T-cell (primary cell): ENCODE measurements around the gene RAB23. TPM values are rescaled to one million over a fixed set of nuclear protein-coding genes. Genes with fewer than 3 reads are reported as not detected.
"Not testable (repeated sequence)": the region's sequence is repeated elsewhere in the genome, so short reads cannot be mapped to it uniquely, and the experiment has no call there.

Experiments
- ATAC-seq, 4 experiments: fragments of 200-7000 bp in 3 of 4; fragments of 150-1000 bp in 1 of 4; cut with Tn5 transposase; replicated peaks in 1 of 4; 1 replicate in 3 of 4; 2 replicates in 1 of 4; pipeline ENCODE4 v1.10.0; 2021; ENCODE audit warnings: moderate library complexity in 3 of 4, mild to moderate bottlenecking in 2 of 4, moderate number of reproducible peaks in 1 of 4
- CTCF ChIA-PET, 2 donors: fragments of 300-600 bp; sonication (Branson Sonifier 250); formaldehyde crosslinking; loops; one replicate each; lab custom pipeline; 2022; ENCODE audit warnings: antibody characterized with exemption in 2 of 2; lab: Charles Lee
- POLR2A ChIA-PET, 2 donors: fragments of 300-600 bp; sonication (Branson Sonifier 250); formaldehyde crosslinking; loops; one replicate each; lab custom pipeline; 2022; ENCODE audit warnings: antibody characterized with exemption in 2 of 2; lab: Charles Lee
- DNase-seq, 35 experiments: peaks; one replicate each; pipeline versions ENCODE4 v3.0.0 to v3.0.0-alpha.2; 2013 to 2023
- H3K27ac ChIP-seq: one replicate; pipeline ENCODE4 v1.5.1; 2013; ENCODE audit warnings: low read length
- H3K27me3 ChIP-seq, 2 experiments: replicated peaks in 1 of 2; 1 replicate in 1 of 2; 2 replicates in 1 of 2; pipeline versions ENCODE4 v1.6.1 to v1.7.0; 2013; ENCODE audit warnings: low read length in 1 of 2, mixed read lengths in 1 of 2; ENCODE audit not compliant: control insufficient read depth in 2 of 2, insufficient read depth in 2 of 2; ENCODE audit errors: extremely low read depth in 1 of 2
- H3K36me3 ChIP-seq, 2 donors: 1 replicate in 1 of 2; 2 replicates in 1 of 2; pipeline versions ENCODE4 v1.6.1 to v1.7.0; 2013; ENCODE audit warnings: low read length in 1 of 2; ENCODE audit not compliant: control insufficient read depth in 2 of 2, insufficient read depth in 1 of 2; ENCODE audit errors: extremely low read depth in 1 of 2
- H3K4me1 ChIP-seq, 2 experiments: 1 replicate in 1 of 2; 2 replicates in 1 of 2; pipeline versions ENCODE4 v1.6.1 to v1.7.0; 2013; ENCODE audit warnings: low read length in 2 of 2, mixed read lengths in 1 of 2; ENCODE audit not compliant: insufficient read depth in 2 of 2, control insufficient read depth in 1 of 2; ENCODE audit errors: extremely low read depth in 1 of 2
- H3K4me3 ChIP-seq, 2 donors: 1 replicate in 1 of 2; 2 replicates in 1 of 2; pipeline versions ENCODE4 v1.5.1 to v1.7.0; 2013; ENCODE audit warnings: mild to moderate bottlenecking in 2 of 2, low read length in 1 of 2, moderate library complexity in 1 of 2; ENCODE audit not compliant: control insufficient read depth in 1 of 2; ENCODE audit errors: extremely low read depth in 1 of 2
- H3K9me3 ChIP-seq: 2 replicates; pipeline ENCODE4 v1.7.0; 2013
- H3K27ac Mint-ChIP-seq, 2 donors: one replicate each; pipeline ENCODE4 v1.8.0; 2020 to 2021; ENCODE audit warnings: mild to moderate bottlenecking in 2 of 2, mixed read lengths in 2 of 2
- H3K27me3 Mint-ChIP-seq, 2 donors: one replicate each; pipeline ENCODE4 v1.8.0; 2021 to 2022; ENCODE audit warnings: mixed read lengths in 2 of 2
- H3K36me3 Mint-ChIP-seq: one replicate; pipeline ENCODE4 v1.8.0; 2021; ENCODE audit warnings: mixed read lengths
- H3K4me1 Mint-ChIP-seq, 3 donors: one replicate each; pipeline ENCODE4 v1.8.0; 2020 to 2022; ENCODE audit warnings: mixed read lengths in 3 of 3, mild to moderate bottlenecking in 1 of 3
- H3K4me3 Mint-ChIP-seq, 3 donors: one replicate each; pipeline ENCODE4 v1.8.0; 2020 to 2022; ENCODE audit warnings: mild to moderate bottlenecking in 3 of 3, mixed read lengths in 3 of 3, moderate library complexity in 3 of 3
- H3K9me3 Mint-ChIP-seq, 3 donors: one replicate each; pipeline ENCODE4 v1.8.0; 2020 to 2022; ENCODE audit warnings: mixed read lengths in 3 of 3
- WGBS: methylation state at CpG from one replicate; pipeline ENCODE4 v1.1.5; 2013; ENCODE audit warnings: missing lambda C conversion rate; ENCODE audit not compliant: insufficient coverage; 5-methylcytosine and 5-hydroxymethylcytosine counted together
- total RNA-seq, 35 experiments: library from RNA in 6 of 35; stranded (reverse) in 6 of 35; fragments of 120-200 nt in 1 of 35; gene quantifications; one replicate each; pipeline versions ENCODE4 v1.2.1 to v1.2.4 and lab custom pipeline; 2013 to 2026

Gene RAB23
- total RNA-seq, 5 donors from 2014 or later (not counting 1 experiment from before 2014, with no cell fraction given) = 0.23 to 1.6 (median 0.82) TPM

- POLR2A ChIA-PET = no interaction called here
- Mint-ChIP-seq H3K4me1 (no peaks in the 10 kb centered on the region), H3K36me3 (no peaks in the 10 kb centered on the region), H3K9me3 (no peaks in the 10 kb centered on the region), H3K27me3 (no peaks in the 10 kb centered on the region), H3K27ac (no peak overlapping the region), H3K4me3 (no peak overlapping the region)
- no peaks in the 10 kb centered on the region for H3K9me3 ChIP-seq
- H3K27ac ChIP-seq = no peak overlapping the region
- no peaks in the 10 kb centered on the region for H3K27me3 ChIP-seq
- CTCF ChIA-PET = interaction anchor here in 1 of 2 donors (1.1 kb wide), 1 partner anchor 69 kb away, joined by 3 read pairs; no protein-coding TSS in a partner anchor
- H3K4me1 ChIP-seq = no peaks in the 10 kb centered on the region
- no peak overlapping the region for H3K4me3 ChIP-seq
- ATAC-seq (no peak), DNase-seq (no peak)
- H3K36me3 ChIP-seq = no peaks in the 10 kb centered on the region
Measured at GRCh38 chr6:57247603-57248002, 25.5 kb upstream of the RAB23 start.

- POLR2A ChIA-PET = no interaction called here
- H3K27ac Mint-ChIP-seq = no peak overlapping the region
- CTCF ChIA-PET = no interaction called here
- no peak overlapping the region for H3K4me3 Mint-ChIP-seq
- H3K36me3 Mint-ChIP-seq = no peaks in the 10 kb centered on the region
- no peaks in the 10 kb centered on the region for H3K4me1 ChIP-seq
- no peaks in the 10 kb centered on the region for H3K9me3 ChIP-seq
- H3K27ac ChIP-seq = no peak overlapping the region
- H3K27me3 Mint-ChIP-seq = no peaks in the 10 kb centered on the region
- H3K27me3 ChIP-seq = no peaks in the 10 kb centered on the region
- no peak overlapping the region for H3K4me3 ChIP-seq
- H3K36me3 ChIP-seq = no peaks in the 10 kb centered on the region
- H3K4me1 Mint-ChIP-seq = no peaks in the 10 kb centered on the region
- DNase-seq (no peak), ATAC-seq (no peak)
- H3K9me3 Mint-ChIP-seq = no peaks in the 10 kb centered on the region
- whole genome bisulfite sequencing = 88% methylated on average over 1 of the region's 6 CpGs
Measured at GRCh38 chr6:57246307-57246706, 24.2 kb upstream of the RAB23 start.

- Histone ChIP-seq H3K36me3 (no peaks in the 10 kb centered on the region), H3K27me3 (peaks cover 0 to 6% of the 10 kb centered on the region in 2 experiments), H3K4me1 (no peaks in the 10 kb centered on the region), H3K4me3 (no peak overlapping the region), H3K9me3 (no peaks in the 10 kb centered on the region), H3K27ac (no peak overlapping the region)
- Mint-ChIP-seq H3K27ac (no peak overlapping the region), H3K36me3 (no peaks in the 10 kb centered on the region), H3K27me3 (peaks cover 5 to 12% of the 10 kb centered on the region in 2 donors), H3K4me1 (no peaks in the 10 kb centered on the region), H3K9me3 (no peaks in the 10 kb centered on the region), H3K4me3 (no peak overlapping the region)
- CTCF ChIA-PET = no interaction called here
- DNase-seq (no peak), ATAC-seq (no peak)
- POLR2A ChIA-PET = no interaction called here
- 85% methylated on average over 6 of the region's 7 CpGs for WGBS
Measured at GRCh38 chr6:57243954-57244353, 21.8 kb upstream of the RAB23 start.

- H3K27ac ChIP-seq, H3K4me1 Mint-ChIP-seq, H3K4me3 Mint-ChIP-seq, H3K4me3 ChIP-seq, H3K27ac Mint-ChIP-seq, H3K9me3 Mint-ChIP-seq, POLR2A ChIA-PET, H3K9me3 ChIP-seq, H3K36me3 Mint-ChIP-seq, H3K4me1 ChIP-seq, DNase-seq, H3K27me3 ChIP-seq, ATAC-seq, H3K36me3 ChIP-seq: not testable (repeated sequence)
- CTCF ChIA-PET = interaction anchor here in 1 of 2 donors (0.6 kb wide), 1 partner anchor 83 kb away, joined by 3 read pairs; no protein-coding TSS in a partner anchor
- WGBS = 90% methylated on average over 4 of the region's 13 CpGs
- peaks cover 5 to 12% of the 10 kb centered on the region in 2 donors for H3K27me3 Mint-ChIP-seq
Measured at GRCh38 chr6:57243526-57243925, 21.4 kb upstream of the RAB23 start.

GRCh38 chr6:57242505-57242904, 20.4 kb upstream of the RAB23 start:
- Histone ChIP-seq H3K4me1 (no peaks in the 10 kb centered on the region), H3K4me3 (no peak overlapping the region), H3K9me3 (no peaks in the 10 kb centered on the region), H3K27me3 (peaks cover 0 to 6% of the 10 kb centered on the region in 2 experiments), H3K36me3 (no peaks in the 10 kb centered on the region), H3K27ac (no peak overlapping the region)
- POLR2A ChIA-PET = no interaction called here
- no CpG with 5 or more reads among the region's 2 CpGs for WGBS
- CTCF ChIA-PET = no interaction called here
- Mint-ChIP-seq H3K4me3 (no peak overlapping the region), H3K27me3 (peaks cover 5 to 14% of the 10 kb centered on the region in 2 donors), H3K4me1 (no peaks in the 10 kb centered on the region), H3K36me3 (no peaks in the 10 kb centered on the region), H3K27ac (no peak overlapping the region), H3K9me3 (no peaks in the 10 kb centered on the region)
- no peak for DNase-seq
- ATAC-seq = no peak

GRCh38 chr6:57226221-57226620, 4.1 kb upstream of the RAB23 start:
- WGBS = 88% methylated on average over 2 of the region's 2 CpGs
- Mint-ChIP-seq H3K4me3 (no peak overlapping the region), H3K27ac (no peak overlapping the region), H3K36me3 (no peaks in the 10 kb centered on the region), H3K27me3 (peaks cover 18 to 25% of the 10 kb centered on the region in 2 donors), H3K4me1 (peaks cover 6 to 11% (median 8%) of the 10 kb centered on the region in 3 donors), H3K9me3 (no peaks in the 10 kb centered on the region)
- H3K36me3 ChIP-seq = no peaks in the 10 kb centered on the region
- ATAC-seq (no peak), DNase-seq (no peak)
- POLR2A ChIA-PET = no interaction called here
- no peaks in the 10 kb centered on the region for H3K9me3 ChIP-seq
- H3K4me1 ChIP-seq = peaks cover 3 to 6% of the 10 kb centered on the region in 2 experiments
- CTCF ChIA-PET = no interaction called here
- H3K27me3 ChIP-seq = peaks cover 0 to 5% of the 10 kb centered on the region in 2 experiments
- H3K4me3 ChIP-seq = no peak overlapping the region
- no peak overlapping the region for H3K27ac ChIP-seq
